ENCODE data around the gene ADH6. TPM values are rescaled to one million over a fixed set of nuclear protein-coding genes. Genes with fewer than 3 reads are reported as not detected.
A peak's percentile ranks its signal among the peaks of the same experiment; 100 is the strongest.

ADH6 gene
- total and polyA plus RNA-seq, 9 donors: 0.12 to 0.57 (median 0.37) TPM; not detected in 4

DNA sequence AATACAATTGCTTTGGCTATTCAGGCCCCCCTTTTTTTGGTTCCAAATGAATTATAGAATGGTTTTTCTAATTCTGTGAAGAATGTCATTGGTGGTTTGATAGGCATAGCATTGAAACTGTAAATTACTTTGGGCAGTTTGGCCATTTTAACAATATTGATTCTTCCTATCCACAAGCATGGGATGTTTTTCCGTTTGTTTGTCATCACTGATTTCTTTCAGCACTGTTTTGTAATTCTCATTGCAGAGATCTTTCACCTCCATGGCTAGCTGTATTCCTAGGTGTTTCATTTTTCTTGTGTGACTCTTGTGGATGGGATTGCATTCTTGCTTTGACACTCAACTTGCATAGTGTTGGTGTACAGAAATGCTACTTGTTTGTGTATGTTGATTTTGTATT lies 33.0 kb downstream of the ADH6 start:
- intact Hi-C loops (cut with DNase I): no loop called here
- H3K36me3 ChIP-seq: no peaks in the 10 kb centered on the region
- DNase-seq: no peak
- no peaks in the 10 kb centered on the region for H3K9me3 ChIP-seq
- no peaks in the 10 kb centered on the region for H3K27me3 ChIP-seq
- H3K4me3 ChIP-seq: no peak overlapping the region
- H3K4me1 ChIP-seq (ENCODE audit: insufficient read depth): no peaks in the 10 kb centered on the region
- no peak for TF ChIP-seq POLR2A (IDR thresholded peaks at IDR 0.05)
- no peak for TF ChIP-seq EP300 (IDR thresholded peaks at IDR 0.05)
- TF ChIP-seq, protein P1, sequence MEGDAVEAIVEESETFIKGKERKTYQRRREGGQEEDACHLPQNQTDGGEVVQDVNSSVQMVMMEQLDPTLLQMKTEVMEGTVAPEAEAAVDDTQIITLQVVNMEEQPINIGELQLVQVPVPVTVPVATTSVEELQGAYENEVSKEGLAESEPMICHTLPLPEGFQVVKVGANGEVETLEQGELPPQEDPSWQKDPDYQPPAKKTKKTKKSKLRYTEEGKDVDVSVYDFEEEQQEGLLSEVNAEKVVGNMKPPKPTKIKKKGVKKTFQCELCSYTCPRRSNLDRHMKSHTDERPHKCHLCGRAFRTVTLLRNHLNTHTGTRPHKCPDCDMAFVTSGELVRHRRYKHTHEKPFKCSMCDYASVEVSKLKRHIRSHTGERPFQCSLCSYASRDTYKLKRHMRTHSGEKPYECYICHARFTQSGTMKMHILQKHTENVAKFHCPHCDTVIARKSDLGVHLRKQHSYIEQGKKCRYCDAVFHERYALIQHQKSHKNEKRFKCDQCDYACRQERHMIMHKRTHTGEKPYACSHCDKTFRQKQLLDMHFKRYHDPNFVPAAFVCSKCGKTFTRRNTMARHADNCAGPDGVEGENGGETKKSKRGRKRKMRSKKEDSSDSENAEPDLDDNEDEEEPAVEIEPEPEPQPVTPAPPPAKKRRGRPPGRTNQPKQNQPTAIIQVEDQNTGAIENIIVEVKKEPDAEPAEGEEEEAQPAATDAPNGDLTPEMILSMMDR (IDR thresholded peaks at IDR 0.05): no peak
- 79 to 95% (median 92%) methylated on average over 1 of the region's 1 CpG for WGBS, 3 donors
- H3K27ac ChIP-seq: no peak overlapping the region

DNA sequence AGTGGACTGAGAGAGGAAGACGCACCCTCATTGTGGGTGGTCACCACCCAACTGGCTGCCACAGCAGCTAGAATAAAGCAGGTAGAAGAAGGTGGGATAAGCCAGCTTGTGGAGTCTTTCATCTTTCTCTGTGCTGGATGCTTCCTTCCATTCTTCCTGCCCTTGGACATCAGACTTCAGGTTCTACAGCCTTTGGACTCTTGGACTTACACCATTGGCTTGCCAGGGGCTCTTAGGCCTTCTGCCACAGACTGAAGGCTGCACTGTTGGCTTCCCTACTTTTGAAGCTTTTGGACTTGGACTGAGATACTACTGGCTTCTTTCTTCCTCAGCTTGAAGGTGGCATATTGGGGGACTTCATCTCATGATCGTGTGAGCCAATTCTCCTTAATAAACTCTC lies 33.5 kb downstream of the ADH6 start:
- no peak for TF ChIP-seq POLR2A (IDR thresholded peaks at IDR 0.05)
- TF ChIP-seq, protein P1 (IDR thresholded peaks at IDR 0.05): no peak
- TF ChIP-seq EP300 (IDR thresholded peaks at IDR 0.05): no peak
- Histone ChIP-seq H3K27me3 (no peaks in the 10 kb centered on the region), H3K27ac (no peak overlapping the region), H3K4me1 (ENCODE audit: insufficient read depth) (peaks cover 1% of the 10 kb centered on the region), H3K36me3 (no peaks in the 10 kb centered on the region), H3K9me3 (no peaks in the 10 kb centered on the region), H3K4me3 (no peak overlapping the region)
- intact Hi-C loops (cut with DNase I): no loop called here
- 94 to 100% (median 96%) methylated on average over 2 of the region's 2 CpGs for WGBS, 3 donors
- DNase-seq: no peak

DNA sequence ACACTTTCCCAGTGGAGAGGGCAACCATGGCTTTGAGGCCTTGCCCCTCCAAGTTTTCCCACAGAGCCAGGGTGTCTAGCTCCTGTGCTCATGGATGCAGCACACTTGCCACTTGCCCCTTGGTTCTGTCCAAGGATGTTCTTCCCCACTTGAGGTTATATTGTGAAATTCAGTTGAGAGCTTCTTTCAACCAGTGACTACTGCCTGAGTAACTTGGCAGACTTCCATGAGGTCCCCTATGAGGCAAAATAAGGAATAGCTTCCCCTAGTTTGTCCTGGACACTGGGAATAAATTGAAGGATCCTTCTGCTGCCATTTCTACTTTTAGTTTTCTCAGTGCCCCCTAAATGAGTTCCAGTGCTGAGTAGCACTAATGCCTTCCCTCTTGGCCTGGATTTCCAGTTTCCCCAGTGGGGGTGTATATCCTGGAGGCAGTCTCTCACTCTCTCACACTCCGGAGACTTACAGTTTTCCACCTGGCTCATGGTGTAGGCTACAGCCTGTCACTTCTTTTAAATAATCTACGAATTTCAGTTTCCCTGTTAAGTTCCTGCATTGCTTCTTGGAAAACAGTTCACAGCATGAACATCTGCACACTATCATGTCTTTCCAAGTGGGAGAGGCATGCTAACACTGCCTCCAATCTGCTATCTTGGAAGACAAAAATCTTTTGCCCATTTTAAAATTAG lies 38.5 kb downstream of the ADH6 start:
- peak in 1 of 5 donors; percentile 45 for DNase-seq
- no peaks in the 10 kb centered on the region for H3K36me3 ChIP-seq
- H3K27me3 ChIP-seq: no peaks in the 10 kb centered on the region
- WGBS, 3 donors: 14 to 28% (median 23%) methylated on average over 2 of the region's 2 CpGs
- H3K4me3 ChIP-seq: no peak overlapping the region
- TF ChIP-seq POLR2A (IDR thresholded peaks at IDR 0.05): no peak
- TF ChIP-seq EP300 (IDR thresholded peaks at IDR 0.05): no peak
- TF ChIP-seq, protein P1 (IDR thresholded peaks at IDR 0.05): no peak
- H3K27ac ChIP-seq: no peak overlapping the region
- peaks cover 2% of the 10 kb centered on the region for H3K4me1 ChIP-seq (ENCODE audit: insufficient read depth)
- intact Hi-C loops (cut with DNase I): no loop called here
- H3K9me3 ChIP-seq: no peaks in the 10 kb centered on the region

DNA sequence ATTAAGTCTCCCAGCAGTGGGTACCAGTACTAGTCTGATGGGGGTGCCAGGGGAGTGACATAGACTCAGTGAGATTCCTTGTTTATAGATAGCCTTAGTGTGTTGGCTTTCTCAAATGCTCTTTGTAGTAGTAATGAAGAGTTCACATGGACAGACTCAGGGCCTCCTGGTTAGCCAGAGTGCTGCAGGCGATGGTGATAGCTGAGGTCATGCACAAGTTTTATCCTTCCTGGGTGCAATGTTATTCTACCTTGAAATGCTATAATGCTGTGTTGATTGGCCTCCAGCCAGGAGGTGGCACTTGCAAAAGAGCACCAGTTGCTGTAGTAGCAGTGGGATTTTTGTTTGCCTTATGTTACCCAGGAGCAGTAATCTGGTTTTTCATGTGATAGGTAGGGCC lies 39.4 kb downstream of the ADH6 start:
- H3K36me3 ChIP-seq: no peaks in the 10 kb centered on the region
- H3K4me3 ChIP-seq: no peak overlapping the region
- H3K4me1 ChIP-seq (ENCODE audit: insufficient read depth): peaks cover 2% of the 10 kb centered on the region
- intact Hi-C loops (cut with DNase I): no loop called here
- no peaks in the 10 kb centered on the region for H3K27me3 ChIP-seq
- WGBS, 3 donors: 92 to 100% (median 98%) methylated on average over 1 of the region's 1 CpG
- H3K27ac ChIP-seq: no peak overlapping the region
- DNase-seq: no peak
- no peak for TF ChIP-seq EP300 (IDR thresholded peaks at IDR 0.05)
- TF ChIP-seq, protein P1 (IDR thresholded peaks at IDR 0.05): no peak
- TF ChIP-seq POLR2A (IDR thresholded peaks at IDR 0.05): no peak
- H3K9me3 ChIP-seq: no peaks in the 10 kb centered on the region
